Rectal smooth muscle tissue (tissue), 1 donor: ENCODE data around the gene SCN10A.

Source experiments
- H3K27ac ChIP-seq: one replicate; pipeline ENCODE4 v1.7.0; 2013; ENCODE audit warnings: low read depth, low read length, inconsistent platforms
- H3K27me3 ChIP-seq: one replicate; pipeline ENCODE4 v1.7.0; 2013; ENCODE audit warnings: low read length; ENCODE audit not compliant: control insufficient read depth, insufficient read depth
- H3K36me3 ChIP-seq: one replicate; pipeline ENCODE4 v1.7.0; 2013; ENCODE audit warnings: low read length; ENCODE audit not compliant: control insufficient read depth, insufficient read depth
- H3K4me1 ChIP-seq: one replicate; pipeline ENCODE4 v1.7.0; 2013; ENCODE audit warnings: low read length; ENCODE audit not compliant: control insufficient read depth, insufficient read depth
- H3K4me3 ChIP-seq: one replicate; pipeline ENCODE4 v1.7.0; 2013; ENCODE audit warnings: low read length
- H3K9ac ChIP-seq: one replicate; pipeline ENCODE4 v1.7.0; 2013; ENCODE audit warnings: low read length

Gene SCN10A

GRCh38 chr3:38826001-38826400 lies 10.0 kb upstream of the SCN10A start:
- Histone ChIP-seq H3K27me3 (no peaks in the 10 kb centered on the region), H3K4me1 (no peaks in the 10 kb centered on the region), H3K36me3 (no peaks in the 10 kb centered on the region), H3K9ac (no peak overlapping the region), H3K4me3 (no peak overlapping the region), H3K27ac (no peak overlapping the region)

GRCh38 chr3:38824349-38824748 lies 8.3 kb upstream of the SCN10A start:
- Histone ChIP-seq H3K27ac (no peak overlapping the region), H3K27me3 (no peaks in the 10 kb centered on the region), H3K9ac (no peak overlapping the region), H3K4me3 (no peak overlapping the region), H3K36me3 (no peaks in the 10 kb centered on the region), H3K4me1 (no peaks in the 10 kb centered on the region)

- Histone ChIP-seq H3K4me3 (no peak overlapping the region), H3K4me1 (no peaks in the 10 kb centered on the region), H3K9ac (no peak overlapping the region), H3K27ac (no peak overlapping the region), H3K27me3 (no peaks in the 10 kb centered on the region), H3K36me3 (no peaks in the 10 kb centered on the region)
Measured at GRCh38 chr3:38823722-38824121, 7.7 kb upstream of the SCN10A start.

- Histone ChIP-seq H3K4me3 (no peak overlapping the region), H3K27me3 (no peaks in the 10 kb centered on the region), H3K9ac (no peak overlapping the region), H3K36me3 (no peaks in the 10 kb centered on the region), H3K27ac (no peak overlapping the region), H3K4me1 (no peaks in the 10 kb centered on the region)
Measured at GRCh38 chr3:38823186-38823585, 7.2 kb upstream of the SCN10A start.

DNA sequence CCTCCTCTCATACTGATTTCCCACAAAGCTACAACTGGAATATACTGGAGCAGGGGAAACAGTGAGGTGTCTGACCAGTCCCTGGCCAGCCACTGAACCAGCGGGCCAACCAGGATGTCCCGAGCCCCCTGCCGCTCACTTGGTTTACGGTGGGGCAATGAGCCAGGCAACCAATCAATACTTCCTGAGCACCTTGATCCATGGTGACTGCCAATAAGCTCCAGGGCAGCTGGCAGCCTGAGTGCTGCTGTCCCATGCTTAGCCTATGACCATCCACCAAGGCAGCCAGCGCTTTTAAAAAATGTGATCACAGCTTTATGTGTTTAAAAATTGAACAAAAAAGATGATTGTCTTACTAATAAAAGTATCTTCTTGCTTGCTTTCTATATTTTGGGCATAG lies 4.2 kb downstream of the SCN10A start:
- no peak overlapping the region for H3K4me3 ChIP-seq
- H3K4me1 ChIP-seq, result no peaks in the 10 kb centered on the region
- no peak overlapping the region for H3K27ac ChIP-seq
- H3K27me3 ChIP-seq, result no peaks in the 10 kb centered on the region
- H3K9ac ChIP-seq, result no peak overlapping the region
- H3K36me3 ChIP-seq, result no peaks in the 10 kb centered on the region

DNA sequence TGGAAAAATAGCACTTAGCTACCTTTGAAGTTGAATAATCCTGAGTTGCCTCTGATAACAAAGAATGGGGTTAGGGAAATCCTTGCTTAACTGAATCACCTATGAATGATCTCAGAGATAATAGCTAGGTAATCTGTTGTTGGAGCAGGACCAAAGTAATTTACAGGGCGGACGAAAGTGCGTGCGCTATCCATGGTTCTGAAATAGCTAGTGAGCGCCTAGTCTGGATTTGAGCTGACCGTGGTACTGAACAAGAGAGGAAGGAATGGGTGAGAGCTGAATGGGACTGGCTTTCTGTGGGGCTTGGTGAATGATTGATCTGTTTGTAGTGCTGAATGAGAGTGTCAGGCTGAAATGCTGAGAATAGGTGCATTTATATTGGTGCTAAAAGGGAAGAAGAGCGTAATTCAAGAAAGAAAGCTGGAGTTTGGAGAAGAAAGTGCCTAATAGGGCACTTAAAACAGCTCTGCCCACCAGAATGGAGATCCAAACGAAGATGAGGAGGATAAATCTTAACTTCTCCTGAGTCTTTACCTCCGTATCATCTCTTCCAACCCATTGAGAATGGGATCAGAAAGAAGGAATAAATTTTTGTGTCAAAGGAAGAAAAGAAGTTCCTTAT lies 10.1 kb downstream of the SCN10A start:
- Histone ChIP-seq H3K4me3 (no peak overlapping the region), H3K4me1 (no peaks in the 10 kb centered on the region), H3K27ac (no peak overlapping the region), H3K9ac (no peak overlapping the region), H3K27me3 (no peaks in the 10 kb centered on the region), H3K36me3 (no peaks in the 10 kb centered on the region)

DNA sequence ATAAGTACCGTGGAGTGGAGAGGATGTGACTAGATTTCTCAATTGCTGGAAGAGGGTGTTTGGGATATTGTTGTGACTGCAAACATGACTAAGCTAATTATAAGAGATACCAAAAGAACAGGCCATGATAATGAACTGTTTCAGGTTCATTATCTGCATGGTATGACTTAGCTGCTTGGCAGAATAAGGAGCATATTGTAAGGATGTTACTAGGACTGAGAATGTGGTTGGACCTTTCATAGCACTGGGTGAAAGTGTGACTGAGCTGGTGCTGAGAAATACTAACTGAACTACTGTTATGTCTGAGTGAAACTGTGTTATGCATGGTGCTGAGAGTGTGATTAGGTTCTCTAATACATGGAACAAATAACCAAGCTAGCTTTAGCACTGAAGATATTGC lies 11.0 kb downstream of the SCN10A start:
- H3K27ac ChIP-seq, result no peak overlapping the region
- no peaks in the 10 kb centered on the region for H3K36me3 ChIP-seq
- H3K4me3 ChIP-seq, result no peak overlapping the region
- no peaks in the 10 kb centered on the region for H3K27me3 ChIP-seq
- H3K9ac ChIP-seq, result no peak overlapping the region
- H3K4me1 ChIP-seq, result no peaks in the 10 kb centered on the region

GRCh38 chr3:38800511-38800910 lies 15.5 kb downstream of the SCN10A start:
- Histone ChIP-seq H3K9ac (no peak overlapping the region), H3K27ac (no peak overlapping the region), H3K4me1 (no peaks in the 10 kb centered on the region), H3K4me3 (no peak overlapping the region), H3K36me3 (no peaks in the 10 kb centered on the region), H3K27me3 (no peaks in the 10 kb centered on the region)

DNA sequence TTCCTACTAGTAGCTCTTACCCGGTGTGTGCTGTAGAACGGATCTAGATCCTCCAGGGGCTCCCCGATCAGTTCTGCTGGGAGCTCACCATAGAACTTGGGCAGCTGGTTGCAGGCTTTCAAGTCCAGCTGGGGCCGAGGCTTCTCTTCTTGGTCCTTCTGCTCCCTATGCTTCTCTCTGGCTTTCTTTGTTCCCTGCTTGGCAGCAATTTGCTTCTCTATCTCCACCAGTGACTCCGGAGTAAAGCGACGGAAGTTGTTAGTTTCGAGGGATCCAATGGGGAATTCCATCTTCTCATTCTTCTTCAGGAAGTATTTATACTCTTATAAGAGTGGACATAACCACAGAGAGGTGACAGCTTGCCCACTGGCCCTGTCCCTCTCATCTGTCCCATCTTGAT lies 22.3 kb downstream of the SCN10A start:
- Histone ChIP-seq H3K9ac (no peak overlapping the region), H3K4me1 (no peaks in the 10 kb centered on the region), H3K4me3 (no peak overlapping the region), H3K27ac (no peak overlapping the region), H3K27me3 (no peaks in the 10 kb centered on the region), H3K36me3 (no peaks in the 10 kb centered on the region)

DNA sequence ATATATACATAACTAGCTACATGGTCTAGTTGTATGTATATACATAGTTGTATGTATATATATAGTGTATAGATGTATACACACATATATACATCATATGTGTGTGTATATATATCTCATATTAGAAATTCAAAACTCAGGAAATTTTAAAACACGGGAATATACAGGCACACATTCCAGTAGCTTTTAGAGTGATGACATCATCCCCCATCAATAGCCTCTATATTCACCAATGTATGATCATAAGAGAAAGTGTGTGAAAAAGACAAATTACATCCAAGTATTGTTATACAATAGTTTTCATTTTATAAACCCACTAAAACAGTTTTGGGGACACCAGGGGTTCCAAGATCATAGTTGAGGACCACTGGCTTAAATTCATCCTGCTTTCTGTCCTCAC lies 23.0 kb downstream of the SCN10A start:
- H3K4me1 ChIP-seq, result no peaks in the 10 kb centered on the region
- H3K27me3 ChIP-seq, result no peaks in the 10 kb centered on the region
- no peaks in the 10 kb centered on the region for H3K36me3 ChIP-seq
- no peak overlapping the region for H3K4me3 ChIP-seq
- no peak overlapping the region for H3K9ac ChIP-seq
- no peak overlapping the region for H3K27ac ChIP-seq

GRCh38 chr3:38782148-38782547 lies 33.9 kb downstream of the SCN10A start:
- Histone ChIP-seq H3K9ac (no peak overlapping the region), H3K36me3 (no peaks in the 10 kb centered on the region), H3K27ac (no peak overlapping the region), H3K4me1 (no peaks in the 10 kb centered on the region), H3K27me3 (no peaks in the 10 kb centered on the region), H3K4me3 (no peak overlapping the region)

GRCh38 chr3:38773528-38773927 lies 42.5 kb downstream of the SCN10A start:
- Histone ChIP-seq H3K36me3 (no peaks in the 10 kb centered on the region), H3K4me3 (no peak overlapping the region), H3K9ac (no peak overlapping the region), H3K4me1 (no peaks in the 10 kb centered on the region), H3K27me3 (no peaks in the 10 kb centered on the region), H3K27ac (no peak overlapping the region)

DNA sequence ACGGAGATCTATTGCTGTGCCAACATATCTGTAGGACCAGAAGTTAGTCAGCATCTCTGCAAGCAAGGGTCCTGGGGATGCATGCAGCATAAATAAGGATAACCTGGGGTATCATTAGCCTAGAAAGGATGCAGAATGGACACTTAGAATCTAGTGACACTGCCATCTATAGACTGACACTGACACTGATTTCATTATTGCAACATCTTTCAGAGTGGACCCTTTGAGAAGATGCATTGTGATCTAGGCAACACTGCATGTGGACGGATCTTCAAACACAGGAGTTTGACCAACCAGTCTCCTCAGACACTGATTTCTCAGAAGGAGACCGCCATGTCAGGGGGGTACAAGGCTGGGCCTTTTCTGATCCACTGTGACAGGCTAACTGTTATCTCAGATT lies 52.4 kb downstream of the SCN10A start:
- H3K27me3 ChIP-seq, result no peaks in the 10 kb centered on the region
- H3K36me3 ChIP-seq, result no peaks in the 10 kb centered on the region
- no peaks in the 10 kb centered on the region for H3K4me1 ChIP-seq
- H3K4me3 ChIP-seq, result no peak overlapping the region
- H3K9ac ChIP-seq, result no peak overlapping the region
- no peak overlapping the region for H3K27ac ChIP-seq
